ENCODE measurements around the gene DDX6. TPM values are rescaled to one million over a fixed set of nuclear protein-coding genes. Genes with fewer than 3 reads are reported as not detected.

The DDX6 gene
- total and polyA plus RNA-seq, 7 donors, result 18.8 to 90.9 (median 77.6) TPM

DNA sequence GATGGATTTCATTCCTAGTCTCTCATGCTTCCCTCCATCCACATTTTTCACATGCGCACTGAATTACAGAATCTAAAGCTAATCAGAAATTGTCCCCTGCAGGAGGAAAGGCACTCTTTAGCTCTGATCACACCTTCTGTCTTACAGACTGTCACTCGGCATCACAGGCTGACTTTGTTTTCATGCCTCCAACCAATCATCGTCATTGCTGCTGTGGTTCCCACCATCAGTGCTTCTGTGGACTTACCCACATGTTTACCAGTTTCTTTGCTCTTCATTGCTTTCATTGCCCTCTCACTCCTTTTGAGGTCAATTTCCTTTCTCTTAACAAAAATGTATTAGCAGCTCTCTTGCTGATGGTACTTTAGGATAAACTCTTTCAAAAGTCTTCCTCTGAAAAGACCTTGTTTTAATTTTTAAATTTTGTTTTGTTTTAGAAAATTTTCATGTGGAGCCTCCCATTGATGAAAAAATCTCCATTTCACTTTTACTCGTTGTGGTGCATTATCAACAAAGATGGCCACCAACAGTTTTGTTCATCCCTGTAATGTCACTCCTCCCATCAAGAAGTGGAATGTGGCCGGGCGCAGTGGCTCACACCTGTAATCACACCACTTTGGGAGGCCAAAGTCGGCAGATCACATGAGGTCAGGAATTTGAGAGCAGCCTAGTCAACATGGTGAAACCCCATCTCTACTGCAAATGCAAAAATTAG is 91.3 kb downstream of the DDX6 start:
- no peak for ATAC-seq
- Histone ChIP-seq H3K27ac (no peak overlapping the region), H3K9me3 (no peaks in the 10 kb centered on the region), H3K4me3 (no peak overlapping the region), H3K27me3 (ENCODE audit: insufficient read depth in 3 of 3, low read length in 2 of 3) (no peaks in the 10 kb centered on the region), H3K36me3 (ENCODE audit: insufficient read depth in 1 of 2, low read depth in 1 of 2) (no peaks in the 10 kb centered on the region), H3K4me1 (no peaks in the 10 kb centered on the region)
- no peak for DNase-seq
- 82 to 85% (median 83%) methylated on average over 7 of the region's 7 CpGs for whole genome bisulfite sequencing, 3 donors
- TF ChIP-seq CTCF (IDR thresholded peaks at IDR 0.05), result no peak
- intact Hi-C loops (cut with DNase I), result no loop called here

Other genes starting within 250 kb of the DDX6 start
- gene IFT46, start 225.2 kb downstream of the DDX6 start, total RNA-seq, result 10 to 100 TPM; 10.2 to 16.0 (median 13.4) TPM
- 10 to 100 TPM in 2 of 3 donors, 1 to 10 TPM in 1; 5.1 to 28.5 (median 11.7) TPM for gene IFT46, start 225.2 kb downstream of the DDX6 start, polyA plus RNA-seq
- 10 to 100 TPM; 54.2 to 65.7 (median 60.1) TPM for gene ARCN1, start 218.8 kb downstream of the DDX6 start, total RNA-seq
- 10 to 100 TPM; 49.4 to 76.3 (median 73.9) TPM for gene ARCN1, start 218.8 kb downstream of the DDX6 start, polyA plus RNA-seq
- gene PHLDB1, start 183.5 kb downstream of the DDX6 start, total RNA-seq, result 10 to 100 TPM; 27.7 to 45.8 (median 34.2) TPM
- gene PHLDB1, start 183.5 kb downstream of the DDX6 start, polyA plus RNA-seq, result 10 to 100 TPM; 12.6 to 19.2 (median 12.7) TPM
- not detected for gene TREH, start 111.5 kb downstream of the DDX6 start, total RNA-seq
- gene TREH, start 111.5 kb downstream of the DDX6 start, polyA plus RNA-seq, result under 1 TPM; 0.17 to 0.23 (median 0.17) TPM
- under 1 TPM in 1 of 4 donors, not detected in 3; 0.17 TPM for gene CXCR5, start 92.7 kb upstream of the DDX6 start, total RNA-seq
- under 1 TPM; 0.14 to 0.25 (median 0.21) TPM for gene CXCR5, start 92.7 kb upstream of the DDX6 start, polyA plus RNA-seq
- gene BCL9L, start 134.8 kb upstream of the DDX6 start, total RNA-seq, result 100 to 1,000 TPM in 1 of 4 donors, 10 to 100 TPM in 3; 52.4 to 124 (median 68.0) TPM
- 10 to 100 TPM in 1 of 3 donors, 1 to 10 TPM in 2; 8.1 to 31.2 (median 8.6) TPM for gene BCL9L, start 134.8 kb upstream of the DDX6 start, polyA plus RNA-seq
- not detected for gene UPK2, start 165.1 kb upstream of the DDX6 start, total RNA-seq
- under 1 TPM in 1 of 3 donors, not detected in 2; 0.23 TPM for gene UPK2, start 165.1 kb upstream of the DDX6 start, polyA plus RNA-seq
- not detected for gene FOXR1, start 180.6 kb upstream of the DDX6 start, total RNA-seq
- not detected for gene FOXR1, start 180.6 kb upstream of the DDX6 start, polyA plus RNA-seq
- 10 to 100 TPM in 3 of 4 donors, 1 to 10 TPM in 1; 5.4 to 18.9 (median 10.9) TPM for gene CENATAC, start 207.0 kb upstream of the DDX6 start, total RNA-seq
- gene CENATAC, start 207.0 kb upstream of the DDX6 start, polyA plus RNA-seq, result 10 to 100 TPM in 2 of 3 donors, 1 to 10 TPM in 1; 9.4 to 23.5 (median 10.1) TPM
- gene RPS25, start 227.2 kb upstream of the DDX6 start, total RNA-seq, result 1,000 to 10,000 TPM; 1,024 to 1,264 (median 1,219) TPM
- gene RPS25, start 227.2 kb upstream of the DDX6 start, polyA plus RNA-seq, result 1,000 to 10,000 TPM; 1,713 to 2,514 (median 2,031) TPM
- gene TRAPPC4, start 227.6 kb upstream of the DDX6 start, total RNA-seq, result 10 to 100 TPM; 46.1 to 61.5 (median 56.8) TPM
- gene TRAPPC4, start 227.6 kb upstream of the DDX6 start, polyA plus RNA-seq, result 10 to 100 TPM; 39.0 to 99.5 (median 52.8) TPM
- gene SLC37A4, start 239.7 kb upstream of the DDX6 start, total RNA-seq, result 10 to 100 TPM; 17.0 to 26.9 (median 20.5) TPM
- 10 to 100 TPM; 10.6 to 34.3 (median 25.9) TPM for gene SLC37A4, start 239.7 kb upstream of the DDX6 start, polyA plus RNA-seq